Memory B cell (primary cell): ENCODE results near the gene ZMIZ1.
"Not testable (repeated sequence)": the region's sequence is repeated elsewhere in the genome, so short reads cannot be mapped to it uniquely, and the experiment has no call there.

Experiments used
- ATAC-seq: fragments of 150-1000 bp; cut with Tn5 transposase; 2 replicates; pipeline ENCODE4 v1.10.0; 2021; ENCODE audit warnings: low read depth, mild to moderate bottlenecking, moderate library complexity
- DNase-seq, 2 donors: peaks; one replicate each; pipeline ENCODE4 v3.0.0; 2022; ENCODE audit warnings: low spot score in 2 of 2
- H3K27ac Mint-ChIP-seq: one replicate; pipeline ENCODE4 v1.8.0; 2022; ENCODE audit warnings: mild to moderate bottlenecking, moderate library complexity, mixed read lengths
- H3K27me3 Mint-ChIP-seq: one replicate; pipeline ENCODE4 v1.8.0; 2022; ENCODE audit warnings: mixed read lengths
- H3K36me3 Mint-ChIP-seq: one replicate; pipeline ENCODE4 v1.8.0; 2022; ENCODE audit warnings: mild to moderate bottlenecking, mixed read lengths
- H3K4me1 Mint-ChIP-seq: one replicate; pipeline ENCODE4 v1.8.0; 2022; ENCODE audit warnings: mixed read lengths
- H3K4me3 Mint-ChIP-seq: one replicate; pipeline ENCODE4 v1.8.0; 2022; ENCODE audit warnings: mild to moderate bottlenecking, moderate library complexity, mixed read lengths
- H3K9me3 Mint-ChIP-seq: one replicate; pipeline ENCODE4 v1.8.0; 2022; ENCODE audit warnings: mixed read lengths

The ZMIZ1 gene

DNA sequence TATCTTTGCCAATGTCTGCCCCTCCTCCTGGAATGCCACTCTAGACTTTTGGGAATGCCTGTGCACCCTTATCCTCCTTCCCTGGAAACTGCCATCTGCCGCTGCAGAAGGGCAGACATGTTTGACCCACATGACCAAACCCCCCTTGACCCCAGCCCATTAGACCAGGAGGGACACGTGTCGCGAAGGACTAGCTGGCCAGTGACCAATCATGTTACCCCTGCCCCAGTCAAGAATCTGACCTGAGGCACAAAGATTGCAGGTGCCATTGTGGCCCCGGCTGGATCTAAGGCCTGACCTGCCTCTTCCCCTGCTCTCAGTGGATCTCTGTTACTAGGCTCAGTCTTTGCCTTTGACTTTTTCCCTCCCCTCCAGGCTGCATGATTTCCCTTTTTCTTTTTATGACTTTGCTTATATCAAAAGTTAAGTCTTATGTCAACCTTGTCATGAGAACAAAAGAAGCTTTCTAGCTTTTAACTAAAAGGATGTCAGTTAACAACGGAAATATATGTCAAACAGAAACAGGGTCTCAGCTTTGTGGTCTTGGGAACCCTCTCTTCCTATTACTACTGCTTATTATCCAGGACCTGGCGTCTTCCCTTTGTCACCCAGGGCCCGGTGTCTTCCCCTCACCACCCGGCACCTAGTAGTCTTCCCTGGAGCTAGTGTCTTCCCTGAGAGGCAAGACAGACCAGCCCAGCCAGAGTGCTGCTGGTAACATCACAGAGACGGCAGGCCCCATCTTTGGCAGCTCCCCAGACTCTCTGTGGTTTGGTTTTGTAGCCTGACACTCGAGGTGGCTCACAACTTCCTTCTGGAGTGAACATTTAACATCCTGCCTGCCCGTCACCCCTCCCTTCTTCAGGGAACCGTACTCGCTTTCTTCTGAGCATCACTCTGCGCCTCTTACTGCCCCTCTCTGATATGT, 254.1 kb downstream of the ZMIZ1 start:
- DNase-seq (no peak), ATAC-seq (peak; percentile 78)
- peaks cover 3% of the 10 kb centered on the region for H3K9me3 Mint-ChIP-seq
- peaks cover 21% of the 10 kb centered on the region for H3K4me1 Mint-ChIP-seq
- peak overlapping the region; percentile 74 for H3K27ac Mint-ChIP-seq
- H3K27me3 Mint-ChIP-seq = no peaks in the 10 kb centered on the region
- no peaks in the 10 kb centered on the region for H3K36me3 Mint-ChIP-seq
- peak overlapping the region; percentile 10 for H3K4me3 Mint-ChIP-seq

DNA sequence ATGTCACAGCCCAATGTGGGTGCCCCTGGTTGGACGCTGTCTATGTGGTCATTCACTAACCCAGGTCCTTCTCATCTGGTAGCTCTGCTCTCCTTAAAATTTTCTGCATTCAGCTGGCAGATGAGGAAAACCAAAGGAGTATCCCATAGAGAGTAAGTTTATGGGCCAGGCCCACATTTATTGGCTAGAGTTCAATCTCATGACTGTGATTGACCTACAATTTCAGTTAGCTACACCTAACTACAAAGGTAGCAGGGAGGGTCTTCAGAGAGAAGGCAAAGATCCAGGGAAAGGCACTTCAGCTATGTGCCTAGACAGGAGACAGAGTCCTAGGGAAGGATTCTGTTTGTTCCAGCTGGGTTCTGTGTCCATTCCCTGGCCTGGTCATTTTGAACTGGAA, 254.8 kb downstream of the ZMIZ1 start:
- DNase-seq (no peak), ATAC-seq (no peak)
- Mint-ChIP-seq H3K27me3 (no peaks in the 10 kb centered on the region), H3K4me1 (peaks cover 15% of the 10 kb centered on the region), H3K9me3 (peaks cover 3% of the 10 kb centered on the region), H3K36me3 (no peaks in the 10 kb centered on the region), H3K27ac (peak overlapping the region; percentile 74), H3K4me3 (no peak overlapping the region)

- no peaks in the 10 kb centered on the region for H3K27me3 Mint-ChIP-seq
- H3K4me1 Mint-ChIP-seq = peaks cover 11% of the 10 kb centered on the region
- no peaks in the 10 kb centered on the region for H3K9me3 Mint-ChIP-seq
- H3K36me3 Mint-ChIP-seq = no peaks in the 10 kb centered on the region
- H3K27ac Mint-ChIP-seq = no peak overlapping the region
- ATAC-seq (no peak), DNase-seq (no peak)
- H3K4me3 Mint-ChIP-seq = no peak overlapping the region
Observed at GRCh38 chr10:79324032-79324695, 255.4 kb downstream of the ZMIZ1 start.

GRCh38 chr10:79326361-79327089, 257.8 kb downstream of the ZMIZ1 start:
- H3K4me3 Mint-ChIP-seq = no peak overlapping the region

GRCh38 chr10:79327090-79327457, 258.3 kb downstream of the ZMIZ1 start:
- DNase-seq = no peak
- no peaks in the 10 kb centered on the region for H3K36me3 Mint-ChIP-seq
- ATAC-seq = no peak
- H3K4me1 Mint-ChIP-seq = peaks cover 18% of the 10 kb centered on the region
- H3K27ac Mint-ChIP-seq = no peak overlapping the region
- no peaks in the 10 kb centered on the region for H3K27me3 Mint-ChIP-seq
- no peaks in the 10 kb centered on the region for H3K9me3 Mint-ChIP-seq
- H3K4me3 Mint-ChIP-seq = no peak overlapping the region

More at GRCh38 chr10:79326361-79327089, 257.8 kb downstream of the ZMIZ1 start:
- no peak overlapping the region for H3K27ac Mint-ChIP-seq
- DNase-seq (no peak), ATAC-seq (no peak)
- no peaks in the 10 kb centered on the region for H3K36me3 Mint-ChIP-seq
- no peaks in the 10 kb centered on the region for H3K9me3 Mint-ChIP-seq
- H3K27me3 Mint-ChIP-seq = no peaks in the 10 kb centered on the region
- H3K4me1 Mint-ChIP-seq = peaks cover 12% of the 10 kb centered on the region

DNA sequence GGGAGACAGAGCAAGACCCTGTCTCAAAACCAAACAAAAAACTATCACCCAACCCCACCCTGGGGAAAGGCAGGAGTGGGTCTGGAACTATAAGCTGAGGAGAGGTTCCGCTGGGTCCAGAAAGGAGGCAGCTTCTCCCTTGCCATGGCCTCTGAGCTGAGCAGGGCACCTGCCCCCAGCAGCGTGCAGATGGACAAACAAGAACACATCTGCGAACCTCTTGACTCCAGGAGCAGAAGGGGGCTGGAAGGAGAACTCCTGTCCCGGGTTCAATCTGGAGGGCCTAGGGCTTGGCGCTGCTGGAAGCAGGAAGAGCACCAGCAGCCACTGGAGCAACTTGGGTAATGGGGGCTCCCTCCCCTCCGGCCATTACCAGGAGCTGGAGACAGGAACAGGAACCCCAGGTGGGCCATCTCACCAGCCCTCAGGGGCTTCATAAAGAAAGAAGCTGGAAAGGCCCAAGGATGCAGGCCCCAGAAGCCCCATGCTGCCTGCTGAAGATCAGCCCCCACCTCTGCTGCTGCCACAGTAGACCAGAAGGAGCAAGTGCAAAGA, 259.5 kb downstream of the ZMIZ1 start:
- no peaks in the 10 kb centered on the region for H3K9me3 Mint-ChIP-seq
- H3K27me3 Mint-ChIP-seq = no peaks in the 10 kb centered on the region
- ATAC-seq = no peak
- H3K4me3 Mint-ChIP-seq = no peak overlapping the region
- no peaks in the 10 kb centered on the region for H3K36me3 Mint-ChIP-seq
- no peak for DNase-seq
- H3K27ac Mint-ChIP-seq = no peak overlapping the region
- H3K4me1 Mint-ChIP-seq = peaks cover 13% of the 10 kb centered on the region

GRCh38 chr10:79328737-79329504, 260.2 kb downstream of the ZMIZ1 start:
- DNase-seq = no peak
- H3K4me3 Mint-ChIP-seq = no peak overlapping the region
- H3K4me1 Mint-ChIP-seq = peaks cover 10% of the 10 kb centered on the region
- no peaks in the 10 kb centered on the region for H3K9me3 Mint-ChIP-seq
- no peak for ATAC-seq
- no peaks in the 10 kb centered on the region for H3K27me3 Mint-ChIP-seq
- H3K27ac Mint-ChIP-seq = peak overlapping the region; percentile 41
- H3K36me3 Mint-ChIP-seq = no peaks in the 10 kb centered on the region

GRCh38 chr10:79329529-79329928, 260.8 kb downstream of the ZMIZ1 start:
- peak overlapping the region; percentile 41 for H3K27ac Mint-ChIP-seq
- H3K4me1 Mint-ChIP-seq = peaks cover 12% of the 10 kb centered on the region
- H3K9me3 Mint-ChIP-seq = no peaks in the 10 kb centered on the region
- H3K27me3 Mint-ChIP-seq = no peaks in the 10 kb centered on the region
- no peak for ATAC-seq
- H3K4me3 Mint-ChIP-seq = no peak overlapping the region
- DNase-seq = no peak
- no peaks in the 10 kb centered on the region for H3K36me3 Mint-ChIP-seq

- Mint-ChIP-seq H3K27ac (peak overlapping the region; percentile 91), H3K4me3 (no peak overlapping the region), H3K4me1 (peaks cover 14% of the 10 kb centered on the region), H3K36me3 (no peaks in the 10 kb centered on the region), H3K9me3 (no peaks in the 10 kb centered on the region), H3K27me3 (no peaks in the 10 kb centered on the region)
- peak; percentile 14 for ATAC-seq
- DNase-seq = no peak
Observed at GRCh38 chr10:79331226-79331625, 262.5 kb downstream of the ZMIZ1 start.

GRCh38 chr10:79331709-79332108, 262.9 kb downstream of the ZMIZ1 start:
- H3K9me3 Mint-ChIP-seq = no peaks in the 10 kb centered on the region
- DNase-seq (peak; percentile 49 to 69), ATAC-seq (peak; percentile 96)
- no peaks in the 10 kb centered on the region for H3K36me3 Mint-ChIP-seq
- peaks cover 14% of the 10 kb centered on the region for H3K4me1 Mint-ChIP-seq
- H3K27ac Mint-ChIP-seq = peak overlapping the region; percentile 91
- no peaks in the 10 kb centered on the region for H3K27me3 Mint-ChIP-seq
- no peak overlapping the region for H3K4me3 Mint-ChIP-seq

DNA sequence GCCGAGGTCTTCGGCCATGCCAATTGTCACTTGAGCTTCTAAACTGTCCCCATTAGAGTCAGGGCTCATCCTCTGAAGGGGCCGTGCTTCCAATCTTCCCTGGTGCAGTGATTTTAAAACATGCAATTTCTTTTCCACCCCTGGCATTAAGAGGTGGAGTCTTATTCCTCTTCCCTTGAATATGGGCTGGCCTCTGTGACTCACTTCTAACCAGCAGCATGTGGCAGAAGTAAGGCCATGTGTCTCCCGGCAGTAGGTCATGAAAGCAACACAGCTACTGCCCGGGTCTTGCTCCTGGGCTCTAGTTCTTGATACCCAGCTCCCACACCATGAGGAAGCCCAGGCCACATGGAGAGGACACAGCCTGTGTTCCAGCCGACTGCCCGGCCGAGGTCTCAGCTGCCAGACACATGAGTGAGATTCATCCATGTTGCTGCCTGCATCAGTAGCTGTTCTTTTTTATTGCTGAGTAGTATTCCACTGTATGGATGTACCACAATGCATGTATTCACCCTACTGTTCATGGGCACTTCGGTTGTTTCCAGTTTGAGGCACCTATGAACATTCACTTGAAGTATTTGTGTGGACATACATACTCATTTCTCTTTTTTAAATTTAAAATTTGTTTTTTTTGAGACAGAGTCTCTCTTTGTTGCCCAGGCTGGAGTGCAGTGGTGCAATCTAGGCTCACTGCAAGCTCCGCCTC, 264.0 kb downstream of the ZMIZ1 start:
- DNase-seq, H3K36me3 Mint-ChIP-seq: not testable (repeated sequence)
- H3K4me1 Mint-ChIP-seq = peaks cover 14% of the 10 kb centered on the region

GRCh38 chr10:79333513-79333912, 264.7 kb downstream of the ZMIZ1 start:
- no peak for ATAC-seq
- no peaks in the 10 kb centered on the region for H3K36me3 Mint-ChIP-seq
- DNase-seq = no peak
- peaks cover 14% of the 10 kb centered on the region for H3K4me1 Mint-ChIP-seq
- H3K9me3 Mint-ChIP-seq = no peaks in the 10 kb centered on the region
- H3K27me3 Mint-ChIP-seq = no peaks in the 10 kb centered on the region
- H3K27ac Mint-ChIP-seq = peak overlapping the region; percentile 56
- H3K4me3 Mint-ChIP-seq = no peak overlapping the region

More for the DNA sequence above, 264.0 kb downstream of the ZMIZ1 start:
- not testable (repeated sequence) for H3K4me3 Mint-ChIP-seq, ATAC-seq, H3K9me3 Mint-ChIP-seq, H3K27me3 Mint-ChIP-seq
- H3K27ac Mint-ChIP-seq = peak overlapping the region; percentile 91

DNA sequence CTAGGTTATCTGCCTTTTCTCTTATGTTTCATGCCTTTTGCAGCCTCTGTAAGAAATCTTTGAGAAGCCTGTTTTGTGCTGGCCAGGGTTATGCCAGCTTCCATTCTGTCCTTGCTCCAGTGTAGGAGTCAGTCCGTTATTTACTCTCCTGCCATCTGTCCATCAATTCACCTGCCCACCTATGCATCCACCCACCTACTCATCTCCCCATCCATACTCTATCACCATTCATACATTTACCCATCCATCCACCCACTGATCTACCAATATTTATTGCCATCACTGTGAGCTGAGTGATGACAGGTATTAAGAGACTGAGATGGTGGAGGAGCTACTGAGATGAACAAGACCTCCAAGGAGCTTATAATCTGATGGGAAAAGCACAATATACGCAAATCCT, 265.8 kb downstream of the ZMIZ1 start:
- Mint-ChIP-seq H3K27ac (peak overlapping the region; percentile 48), H3K36me3 (no peaks in the 10 kb centered on the region), H3K4me3 (no peak overlapping the region), H3K4me1 (peaks cover 14% of the 10 kb centered on the region), H3K9me3 (no peaks in the 10 kb centered on the region), H3K27me3 (no peaks in the 10 kb centered on the region)
- no peak for ATAC-seq
- no peak for DNase-seq
